ENCODE data around the gene CEP63.
"Not testable (repeated sequence)": the region's sequence is repeated elsewhere in the genome, so short reads cannot be mapped to it uniquely, and the experiment has no call there.

The CEP63 gene

GRCh38 chr3:134592806-134593205, 106.9 kb downstream of the CEP63 start:
- no peak for DNase-seq

- peak; percentile 81 for DNase-seq
Measured at GRCh38 chr3:134594331-134594741, 108.5 kb downstream of the CEP63 start.

DNA sequence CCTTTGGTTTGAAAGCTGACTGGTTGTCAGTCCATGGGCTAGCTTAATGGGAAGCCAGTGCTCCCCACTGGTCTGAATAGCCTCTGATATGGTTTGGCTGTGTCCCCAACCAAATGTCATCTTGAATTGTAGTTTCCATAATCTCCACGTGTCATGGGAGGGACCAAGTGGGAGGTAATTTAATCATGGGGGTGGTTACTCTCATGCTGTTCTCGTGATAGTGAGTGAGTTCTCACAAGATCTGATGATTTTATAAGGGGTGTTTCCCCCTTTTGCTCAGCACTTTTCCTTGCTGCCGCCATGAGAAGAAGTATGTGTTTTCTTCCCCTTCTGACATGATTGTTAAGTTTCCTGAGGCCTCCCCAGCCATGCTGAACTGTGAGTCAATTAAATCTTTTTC, 109.1 kb downstream of the CEP63 start:
- DNase-seq = not testable (repeated sequence)

- DNase-seq = peak; percentile 86
Measured at GRCh38 chr3:134597390-134597970, 111.6 kb downstream of the CEP63 start.

DNA sequence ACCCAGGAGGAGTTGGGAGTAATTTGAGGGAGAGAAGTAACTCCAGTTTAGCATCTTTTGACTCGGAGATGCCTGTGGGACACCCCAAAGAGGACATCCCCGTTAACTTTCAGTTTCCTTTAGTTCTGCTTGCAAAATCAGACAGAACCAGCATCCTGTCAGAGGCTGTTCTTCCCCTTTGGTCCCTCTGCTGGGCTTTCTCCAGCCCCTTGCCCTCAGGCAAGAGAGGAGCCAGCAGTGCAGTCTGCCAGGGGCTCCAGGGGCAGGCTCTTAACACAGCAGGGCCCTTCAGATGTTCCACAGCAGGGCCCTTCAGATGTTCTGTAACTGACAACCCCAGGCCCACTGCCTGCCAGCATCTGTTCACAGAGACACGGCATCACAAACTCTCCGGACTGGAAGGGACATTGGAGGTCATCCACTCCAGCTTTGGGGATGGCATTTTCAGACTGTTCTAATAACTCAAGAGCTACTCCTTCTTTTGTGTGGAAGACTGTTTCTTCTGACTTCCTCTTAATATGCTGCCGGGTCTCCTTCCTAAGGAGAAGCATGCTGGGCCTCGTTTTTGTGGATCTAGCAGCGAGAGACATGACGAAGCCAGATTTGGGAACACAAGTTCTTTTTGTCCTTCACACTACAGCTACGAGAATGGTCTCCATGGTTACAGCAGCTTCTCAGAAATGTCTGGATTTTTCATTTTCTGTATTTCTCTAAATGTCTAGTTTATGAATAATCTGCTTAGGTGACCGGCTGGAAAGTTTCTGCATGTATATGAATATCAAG, 113.1 kb downstream of the CEP63 start:
- peak; percentile 80 for DNase-seq

DNA sequence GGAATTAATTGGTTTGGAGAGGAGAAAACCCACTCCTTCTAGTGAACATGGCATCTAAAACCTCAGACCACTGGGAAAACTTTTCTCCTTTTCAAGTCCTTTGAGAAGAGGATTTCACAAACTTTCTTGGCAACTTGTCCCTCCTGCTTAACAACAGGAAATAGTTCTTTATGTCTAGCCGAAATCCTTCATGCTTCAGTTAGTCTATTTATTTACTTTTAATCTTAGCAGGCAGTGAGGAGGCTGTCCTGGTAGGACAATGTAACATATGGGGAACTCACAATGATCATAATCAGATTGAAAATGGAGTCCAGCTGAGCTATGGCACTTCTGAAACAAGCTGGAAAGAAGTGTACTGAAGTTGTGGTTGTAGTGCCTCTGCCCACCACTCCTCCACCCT, 114.3 kb downstream of the CEP63 start:
- DNase-seq = no peak

- peak; percentile 89 for DNase-seq
Measured at GRCh38 chr3:134600685-134601463, 115.0 kb downstream of the CEP63 start.

DNA sequence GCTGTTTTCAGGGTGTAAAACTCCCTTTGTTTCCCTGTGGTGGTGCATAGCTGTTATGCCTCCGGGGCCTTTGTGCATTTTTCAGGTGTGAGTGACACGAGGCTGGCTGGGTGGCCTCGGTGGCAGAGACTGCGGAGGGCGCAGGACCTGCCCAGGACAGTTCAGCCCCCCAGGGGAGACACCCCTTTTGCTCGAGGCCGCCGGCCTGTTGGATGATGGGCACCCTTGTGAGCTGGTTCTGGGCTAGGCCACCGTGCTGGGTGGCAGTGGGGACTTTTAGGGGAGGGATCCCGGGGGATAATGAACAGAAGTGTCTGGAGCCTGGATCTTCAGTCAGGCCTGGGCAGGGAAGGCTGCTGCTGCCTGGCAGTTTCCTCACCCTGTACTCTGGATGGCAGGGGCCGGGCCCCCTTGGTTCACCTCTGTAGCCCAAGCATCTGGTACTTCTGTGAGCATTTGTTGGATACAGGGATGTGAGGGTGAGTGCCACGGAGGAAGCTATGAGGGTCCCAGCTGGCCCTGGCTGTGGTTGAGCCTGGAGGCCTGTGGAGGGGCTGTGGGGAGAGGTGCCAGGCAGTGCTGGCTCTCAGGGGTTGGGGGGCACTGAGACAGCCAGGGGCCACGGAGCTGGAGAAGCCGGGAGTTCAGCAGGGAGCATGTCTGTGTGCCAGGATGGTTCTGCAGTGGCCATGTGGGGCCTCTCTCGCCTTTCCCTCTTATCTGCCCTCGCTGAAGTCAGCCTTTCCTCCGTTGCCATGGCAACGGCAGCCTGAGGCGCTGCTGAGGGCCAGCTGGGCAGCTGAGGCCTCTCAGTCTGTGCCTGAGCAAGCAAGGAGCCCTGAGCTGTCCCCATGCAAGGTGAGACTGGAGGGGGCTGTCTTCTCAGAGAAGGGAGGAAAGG, 115.9 kb downstream of the CEP63 start:
- DNase-seq = peak; percentile 98

- DNase-seq = no peak
Measured at GRCh38 chr3:134602440-134602814, 116.6 kb downstream of the CEP63 start.

- no peak for DNase-seq
Measured at GRCh38 chr3:134603480-134603879, 117.6 kb downstream of the CEP63 start.

- no peak for DNase-seq
Measured at GRCh38 chr3:134603956-134604355, 118.1 kb downstream of the CEP63 start.

DNA sequence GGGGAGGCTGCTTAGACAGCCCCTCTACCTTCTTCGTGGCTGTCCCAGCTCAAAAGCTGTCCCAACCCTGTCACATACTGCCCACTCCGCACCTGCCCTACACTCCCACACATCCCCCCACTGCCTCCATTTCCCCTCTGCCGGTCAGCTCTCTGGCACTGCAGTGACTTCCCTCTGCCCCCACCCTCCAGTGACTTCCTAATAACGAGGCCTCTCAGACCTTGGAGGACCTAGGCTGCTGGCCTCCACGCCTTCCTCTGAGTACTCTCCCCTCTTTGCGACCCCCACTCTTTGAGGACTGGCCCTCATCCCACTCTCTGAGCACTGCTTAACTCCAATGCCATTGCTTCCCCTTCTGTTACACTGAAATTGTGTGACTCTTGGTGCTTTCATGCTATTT, 119.7 kb downstream of the CEP63 start:
- DNase-seq = no peak

- DNase-seq = no peak
Measured at GRCh38 chr3:134606033-134607025, 120.5 kb downstream of the CEP63 start.

DNA sequence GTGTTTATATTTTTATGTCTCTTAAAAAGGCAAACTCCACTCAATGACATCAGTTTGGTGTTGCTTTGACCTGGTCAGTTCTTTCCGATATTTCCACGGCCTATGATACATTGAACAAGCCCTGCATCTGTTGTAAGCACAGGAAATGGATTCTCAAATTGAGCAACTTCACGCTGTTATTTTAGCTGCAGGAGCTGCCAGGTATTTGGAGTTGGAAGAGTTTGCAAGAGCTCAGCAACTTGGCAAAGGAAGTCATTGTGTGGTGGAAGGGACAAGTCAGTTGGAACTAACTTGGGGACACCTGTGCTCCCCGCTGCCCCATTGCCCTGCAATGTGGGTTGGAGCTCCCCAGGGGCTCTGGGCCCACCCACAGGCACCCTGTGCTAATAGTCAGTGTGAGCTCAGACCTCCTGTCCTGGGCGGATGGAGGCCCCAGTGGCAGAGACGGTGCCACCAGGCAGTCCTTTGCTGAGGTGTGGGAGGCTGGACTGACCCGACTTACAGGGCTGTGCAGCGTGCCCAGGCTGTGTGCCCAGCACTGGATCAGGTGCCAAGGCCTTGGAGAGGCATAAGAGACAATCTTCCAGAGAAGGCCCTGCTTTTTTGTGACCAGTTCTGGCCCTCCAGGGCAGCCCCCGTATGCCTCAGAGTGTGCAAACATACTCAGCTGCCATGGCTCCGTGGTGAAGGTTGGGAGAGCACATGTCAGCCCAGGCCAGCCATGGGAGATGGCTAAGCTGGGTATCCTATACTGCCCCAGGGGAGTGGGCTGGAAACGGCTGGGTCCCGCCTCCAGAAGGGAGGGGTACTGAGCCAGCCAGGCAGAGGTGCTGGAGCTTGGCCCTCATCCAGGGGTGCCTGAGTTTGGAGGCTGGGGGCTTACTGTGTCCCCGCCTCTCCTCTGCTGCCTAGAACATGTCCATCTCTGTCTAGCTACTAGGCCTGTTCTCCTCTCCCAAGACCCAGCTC, 121.5 kb downstream of the CEP63 start:
- DNase-seq = no peak

- DNase-seq = no peak
Measured at GRCh38 chr3:134608023-134608770, 122.3 kb downstream of the CEP63 start.

DNA sequence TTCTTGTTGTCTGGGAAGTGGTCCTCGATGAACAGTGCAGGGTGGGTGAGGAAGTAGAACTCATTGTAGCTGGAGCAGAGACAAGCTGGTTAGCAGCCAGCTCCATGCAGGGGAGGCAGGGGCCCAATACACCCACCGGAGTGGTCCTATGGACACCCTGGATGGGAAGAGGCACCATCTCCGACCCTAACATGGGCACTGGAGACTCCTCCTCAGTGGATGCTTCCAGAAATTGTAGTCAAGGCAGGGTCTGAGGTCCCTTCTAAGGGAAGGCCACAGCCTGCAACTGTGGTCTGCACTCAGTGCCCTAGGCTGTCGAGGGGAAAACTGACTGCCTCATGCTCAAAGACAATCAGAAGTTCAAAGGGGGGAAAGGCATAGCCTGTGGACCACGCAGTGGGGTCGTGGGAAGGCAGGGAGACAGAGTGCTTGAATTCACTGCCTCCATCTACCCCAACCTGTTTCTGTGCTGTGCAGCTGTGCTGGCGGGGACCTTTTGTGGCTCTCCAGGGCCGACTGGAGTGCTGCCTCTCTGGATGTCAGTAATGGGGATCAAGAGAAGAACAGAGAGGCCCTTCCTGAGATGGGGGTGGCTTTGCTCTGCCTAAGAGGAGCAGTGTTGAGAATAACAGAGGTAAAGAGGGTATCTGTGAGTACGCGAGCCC, 123.0 kb downstream of the CEP63 start:
- no peak for DNase-seq

DNA sequence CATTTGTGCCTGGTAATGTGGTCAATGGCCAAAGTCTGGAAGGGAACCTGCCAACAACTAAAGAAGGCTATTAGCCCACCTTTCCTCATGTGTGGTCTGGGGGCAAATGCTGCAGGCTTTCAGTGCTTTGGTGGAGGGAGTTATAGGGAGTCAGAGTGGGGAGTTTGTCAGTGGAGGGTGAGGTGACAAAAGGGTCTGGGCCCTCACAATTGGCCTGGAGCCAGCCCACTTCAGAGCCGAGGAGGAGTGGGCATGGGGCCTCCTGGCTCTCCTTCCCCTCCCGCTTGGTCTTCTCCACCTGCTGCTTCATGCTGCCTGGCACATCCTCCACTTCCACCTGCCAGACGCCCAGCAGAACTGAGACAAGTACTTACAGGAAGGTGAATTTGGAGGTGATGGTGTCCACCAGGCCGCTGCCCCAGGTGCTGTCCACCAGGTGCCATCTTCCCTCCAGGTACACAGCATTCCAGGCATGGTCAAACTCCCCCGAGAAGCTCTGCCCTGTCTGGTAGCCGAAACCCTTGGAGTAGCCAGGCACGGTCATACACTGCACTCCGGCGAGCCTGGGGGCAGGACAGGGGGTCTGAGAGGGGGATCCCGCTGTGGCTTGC, 124.1 kb downstream of the CEP63 start:
- no peak for DNase-seq
